ENCODE results near the gene TGM2. TPM values are rescaled to one million over a fixed set of nuclear protein-coding genes. Genes with fewer than 3 reads are reported as not detected.

Gene TGM2
- total and polyA plus RNA-seq, 2 donors from 2014 or later: 44.6 to 611 TPM

DNA sequence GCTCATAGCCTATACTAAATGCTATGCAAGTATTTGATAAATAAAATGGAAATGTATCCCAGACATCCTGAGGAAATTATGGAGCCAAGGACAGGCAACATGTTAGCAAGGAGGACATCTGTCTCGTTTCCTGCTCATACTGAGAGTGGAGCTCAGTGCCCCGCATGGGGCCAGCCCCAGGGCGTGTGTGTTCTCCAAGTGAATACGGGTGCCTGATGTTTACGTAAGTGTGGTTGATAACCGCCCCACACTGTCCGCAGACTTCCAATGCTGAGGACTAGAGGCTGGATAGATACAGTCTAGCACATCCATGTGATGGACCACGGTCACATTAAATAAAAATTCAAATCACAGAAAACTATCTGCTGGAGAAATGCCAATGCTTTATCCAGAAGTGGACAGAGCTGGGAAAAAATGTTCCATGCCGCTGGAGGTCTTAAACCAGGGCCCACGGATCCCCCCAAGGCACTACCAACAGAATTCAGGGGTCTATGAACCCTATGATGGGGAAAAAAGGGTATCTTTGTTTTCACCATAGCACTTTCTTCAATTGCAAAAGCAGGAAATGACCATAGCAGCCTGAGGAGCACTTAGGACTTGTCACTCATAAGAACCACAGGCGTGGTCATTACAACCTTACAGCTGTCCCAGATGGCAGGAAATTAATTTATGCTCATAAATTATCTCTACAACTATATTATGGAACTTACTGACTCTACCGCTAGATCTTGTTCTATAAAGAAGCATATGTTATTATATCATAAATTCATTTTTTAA lies 24.9 kb downstream of the TGM2 start:
- Histone ChIP-seq H3K27ac (ENCODE audit: low read depth in 2 of 2, low read length in 2 of 2) (no peak overlapping the region), H3K4me1 (ENCODE audit: control insufficient read depth in 2 of 3, insufficient read depth in 2 of 3, low read depth in 1 of 3, low read length in 3 of 3) (peaks cover 0 to 29% (median 22%) of the 10 kb centered on the region in 3 donors), H3K27me3 (ENCODE audit: control insufficient read depth, insufficient read depth, low read length) (no peaks in the 10 kb centered on the region), H3K9ac (ENCODE audit: low read length in 3 of 3) (no peak overlapping the region), H3K9me3 (ENCODE audit: control insufficient read depth in 2 of 3, insufficient read depth in 1 of 3, low read length in 3 of 3) (no peaks in the 10 kb centered on the region), H3K36me3 (ENCODE audit: control insufficient read depth in 2 of 3, insufficient read depth in 3 of 3, low read length in 3 of 3) (peaks cover 0 to 2% (median 0%) of the 10 kb centered on the region in 3 donors), H3K4me3 (ENCODE audit: low read length in 3 of 3) (no peak overlapping the region)
- intact Hi-C loops (cut with DNase I): no loop called here
- FAIRE-seq: no peak
- peak in 4 of 5 donors; percentile 20 to 60 (median 38) for DNase-seq
- TF ChIP-seq, protein P1, sequence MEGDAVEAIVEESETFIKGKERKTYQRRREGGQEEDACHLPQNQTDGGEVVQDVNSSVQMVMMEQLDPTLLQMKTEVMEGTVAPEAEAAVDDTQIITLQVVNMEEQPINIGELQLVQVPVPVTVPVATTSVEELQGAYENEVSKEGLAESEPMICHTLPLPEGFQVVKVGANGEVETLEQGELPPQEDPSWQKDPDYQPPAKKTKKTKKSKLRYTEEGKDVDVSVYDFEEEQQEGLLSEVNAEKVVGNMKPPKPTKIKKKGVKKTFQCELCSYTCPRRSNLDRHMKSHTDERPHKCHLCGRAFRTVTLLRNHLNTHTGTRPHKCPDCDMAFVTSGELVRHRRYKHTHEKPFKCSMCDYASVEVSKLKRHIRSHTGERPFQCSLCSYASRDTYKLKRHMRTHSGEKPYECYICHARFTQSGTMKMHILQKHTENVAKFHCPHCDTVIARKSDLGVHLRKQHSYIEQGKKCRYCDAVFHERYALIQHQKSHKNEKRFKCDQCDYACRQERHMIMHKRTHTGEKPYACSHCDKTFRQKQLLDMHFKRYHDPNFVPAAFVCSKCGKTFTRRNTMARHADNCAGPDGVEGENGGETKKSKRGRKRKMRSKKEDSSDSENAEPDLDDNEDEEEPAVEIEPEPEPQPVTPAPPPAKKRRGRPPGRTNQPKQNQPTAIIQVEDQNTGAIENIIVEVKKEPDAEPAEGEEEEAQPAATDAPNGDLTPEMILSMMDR (IDR thresholded peaks at IDR 0.05; ENCODE audit: borderline replicate concordance, extremely low read depth, insufficient read depth): no peak

DNA sequence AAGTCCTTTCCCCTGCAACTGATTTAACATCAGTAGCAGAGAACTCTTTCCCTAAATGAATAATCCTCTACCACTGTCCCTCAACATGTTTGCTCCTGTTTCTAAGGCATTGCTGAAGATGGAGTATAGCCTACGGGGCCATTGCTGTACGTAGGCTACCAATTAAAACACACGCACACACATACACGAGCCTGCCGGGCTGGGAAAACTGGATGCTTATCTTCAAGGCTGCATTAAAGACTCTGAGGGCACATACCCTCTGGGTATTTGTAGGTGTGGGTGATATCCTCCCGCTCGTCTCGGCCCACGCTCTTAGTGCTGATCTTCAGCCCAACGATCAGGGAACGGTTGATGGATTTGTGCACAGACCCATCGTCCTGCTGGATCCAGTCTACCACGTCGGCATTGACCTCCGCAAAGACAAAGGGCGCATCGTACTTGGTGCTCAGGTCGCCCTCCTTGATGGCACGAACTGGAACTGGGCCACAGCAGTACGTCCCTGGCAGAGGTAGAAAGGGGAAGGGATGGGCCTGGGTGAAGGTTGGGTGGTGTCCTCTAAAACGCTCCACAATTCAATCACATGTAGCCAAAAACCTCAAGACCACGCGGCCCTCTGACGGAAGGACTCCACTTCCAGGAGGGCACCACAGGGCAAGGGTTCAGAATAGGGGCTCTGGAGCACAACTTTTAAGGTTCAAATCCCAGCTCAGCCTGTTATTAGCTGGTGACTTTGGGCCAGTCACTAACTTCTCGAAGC lies 25.7 kb downstream of the TGM2 start:
- FAIRE-seq: no peak
- TF ChIP-seq, protein P1 (IDR thresholded peaks at IDR 0.05; ENCODE audit: borderline replicate concordance, extremely low read depth, insufficient read depth): no peak
- Histone ChIP-seq H3K9ac (ENCODE audit: low read length in 3 of 3) (no peak overlapping the region), H3K36me3 (ENCODE audit: control insufficient read depth in 2 of 3, insufficient read depth in 3 of 3, low read length in 3 of 3) (peaks cover 0 to 2% (median 0%) of the 10 kb centered on the region in 3 donors), H3K27me3 (ENCODE audit: control insufficient read depth, insufficient read depth, low read length) (no peaks in the 10 kb centered on the region), H3K27ac (ENCODE audit: low read depth in 2 of 2, low read length in 2 of 2) (no peak overlapping the region), H3K4me3 (ENCODE audit: low read length in 3 of 3) (no peak overlapping the region), H3K4me1 (ENCODE audit: control insufficient read depth in 2 of 3, insufficient read depth in 2 of 3, low read depth in 1 of 3, low read length in 3 of 3) (peaks cover 0 to 25% (median 22%) of the 10 kb centered on the region in 3 donors), H3K9me3 (ENCODE audit: control insufficient read depth in 2 of 3, insufficient read depth in 1 of 3, low read length in 3 of 3) (no peaks in the 10 kb centered on the region)
- intact Hi-C loops (cut with DNase I): no loop called here
- peak in 2 of 5 donors; percentile 30 to 39 for DNase-seq

DNA sequence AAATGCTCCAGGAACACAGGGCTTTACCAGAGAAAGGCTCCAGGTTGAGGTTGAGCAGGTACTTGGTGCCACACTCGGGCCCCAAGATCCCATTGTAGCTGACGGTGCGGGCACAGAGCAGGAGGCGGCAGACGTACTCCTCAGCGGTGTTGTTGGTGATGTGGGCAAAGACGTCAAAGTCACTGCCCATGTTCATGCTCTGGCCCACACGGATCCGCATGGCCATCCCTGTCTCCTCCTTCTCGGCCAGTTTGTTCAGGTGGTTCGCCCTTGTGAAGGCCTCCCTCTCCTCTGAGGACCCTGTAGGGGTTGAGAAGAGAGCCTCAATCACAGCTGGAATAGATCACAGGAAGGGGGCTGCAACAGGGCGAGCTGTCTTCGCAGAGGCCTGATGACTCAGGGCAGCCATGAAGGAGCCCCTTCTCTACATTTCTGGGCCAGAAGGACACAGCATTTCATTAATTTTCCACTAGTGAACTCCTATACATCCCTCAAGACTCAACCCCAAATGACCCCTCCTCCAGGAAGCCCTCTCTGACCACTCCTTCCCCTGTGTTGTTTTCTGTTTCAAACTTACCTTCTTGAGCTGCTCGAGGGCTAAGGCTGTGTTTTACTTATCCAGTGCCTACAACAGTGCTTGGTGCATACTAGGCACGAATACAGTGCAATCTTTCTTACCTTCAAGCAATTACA lies 26.8 kb downstream of the TGM2 start:
- FAIRE-seq (no peak), DNase-seq (peak in 2 of 5 donors; percentile 26 to 36)
- TF ChIP-seq, protein P1 (IDR thresholded peaks at IDR 0.05; ENCODE audit: borderline replicate concordance, extremely low read depth, insufficient read depth): no peak
- Histone ChIP-seq H3K27me3 (ENCODE audit: control insufficient read depth, insufficient read depth, low read length) (no peaks in the 10 kb centered on the region), H3K36me3 (ENCODE audit: control insufficient read depth in 2 of 3, insufficient read depth in 3 of 3, low read length in 3 of 3) (peaks cover 0 to 2% (median 0%) of the 10 kb centered on the region in 3 donors), H3K4me1 (ENCODE audit: control insufficient read depth in 2 of 3, insufficient read depth in 2 of 3, low read depth in 1 of 3, low read length in 3 of 3) (peaks cover 0 to 20% (median 15%) of the 10 kb centered on the region in 3 donors), H3K4me3 (ENCODE audit: low read length in 3 of 3) (no peak overlapping the region), H3K9me3 (ENCODE audit: control insufficient read depth in 2 of 3, insufficient read depth in 1 of 3, low read length in 3 of 3) (no peaks in the 10 kb centered on the region), H3K9ac (ENCODE audit: low read length in 3 of 3) (no peak overlapping the region), H3K27ac (ENCODE audit: low read depth in 2 of 2, low read length in 2 of 2) (no peak overlapping the region)
- intact Hi-C loops (cut with DNase I): no loop called here

Measured in kidney (tissue), 14 donors.